ENCODE results near the gene NIF3L1. TPM values are rescaled to one million over a fixed set of nuclear protein-coding genes. Genes with fewer than 3 reads are reported as not detected.

The NIF3L1 gene
- total and polyA plus RNA-seq, 2 of the 8 experiments (the other 6 are each of a cell fraction or from before 2014, with no cell fraction given), result 63.4 to 126 TPM

GRCh38 chr2:200864176-200865034, 24.8 kb upstream of the NIF3L1 start, which contains the start of gene CLK1 (continued):
- TF ChIP-seq TEAD4 (IDR thresholded peaks at IDR 0.05; ENCODE audit: low read depth, low read length) (peak; percentile 89), SP4 (IDR thresholded peaks at IDR 0.05; ENCODE audit: low read length) (no peak), BRCA1 (IDR thresholded peaks at IDR 0.05; ENCODE audit: low read depth, low read length) (no peak), MAFK (IDR thresholded peaks at IDR 0.05; ENCODE audit: low read depth, low read length) (no peak; the same call in 1 of the 2 replicates), CREB1 (IDR thresholded peaks at IDR 0.05) (peak; percentile 96), TAF1 (IDR thresholded peaks at IDR 0.05; ENCODE audit: low read depth, low read length) (peak; percentile 78), ATF2 (IDR thresholded peaks at IDR 0.05; ENCODE audit: low read length) (no peak), SIRT6 (IDR thresholded peaks at IDR 0.05; ENCODE audit: low read length) (no peak), SP1 (IDR thresholded peaks at IDR 0.05; ENCODE audit: low read depth, low read length) (no peak), CHD1 (IDR thresholded peaks at IDR 0.05; ENCODE audit: low read depth, low read length) (peak; percentile 59; the same call in 1 of the 2 replicates), NRF1 (IDR thresholded peaks at IDR 0.05; ENCODE audit: low read depth, low read length) (0 out of 2 replicates have a peak, but pooled peaks have one; percentile 10), HDAC6 (IDR thresholded peaks at IDR 0.05; ENCODE audit: low read depth, low read length) (no peak), SP2 (IDR thresholded peaks at IDR 0.05; ENCODE audit: low read length) (no peak), KDM5A (IDR thresholded peaks at IDR 0.05; ENCODE audit: low read length) (no peak), CBX8 (IDR thresholded peaks at IDR 0.05; ENCODE audit: borderline replicate concordance, low read depth, low read length) (no peak), RXRA (IDR thresholded peaks at IDR 0.05; ENCODE audit: insufficient read depth, low read depth, low read length) (no peak), FOSL1 (IDR thresholded peaks at IDR 0.05; ENCODE audit: insufficient read depth, low read depth, low read length) (no peak), NANOG (IDR thresholded peaks at IDR 0.05; ENCODE audit: insufficient read depth, low read depth, low read length, poor library complexity, severe bottlenecking) (no peak), SIX5 (IDR thresholded peaks at IDR 0.05; ENCODE audit: low read depth, low read length) (no peak)
